Activated CD4-positive, alpha-beta T cell treated with anti-CD3 and anti-CD28 coated beads, Interleukin-2, amount 10 ng/mL, durations not matched to agents 24 days and 14 days (primary cell): ENCODE data around the gene ICAM4. TPM values are rescaled to one million over a fixed set of nuclear protein-coding genes. Genes with fewer than 3 reads are reported as not detected.
A peak's percentile ranks its signal among the peaks of the same experiment; 100 is the strongest.

Experiments
- DNase-seq: peaks from one replicate; pipeline ENCODE4 v3.0.0; 2022
- H3K27ac Mint-ChIP-seq: one replicate; pipeline ENCODE4 v1.8.0; 2022; ENCODE audit warnings: mild to moderate bottlenecking, mixed read lengths
- H3K27me3 Mint-ChIP-seq: one replicate; pipeline ENCODE4 v1.8.0; 2022; ENCODE audit warnings: mixed read lengths
- H3K36me3 Mint-ChIP-seq: one replicate; pipeline ENCODE4 v1.8.0; 2022; ENCODE audit warnings: low read depth, mild to moderate bottlenecking, mixed read lengths
- H3K4me1 Mint-ChIP-seq: one replicate; pipeline ENCODE4 v1.8.0; 2021; ENCODE audit warnings: mixed read lengths
- H3K4me3 Mint-ChIP-seq: one replicate; pipeline ENCODE4 v1.8.0; 2022; ENCODE audit warnings: mild to moderate bottlenecking, moderate library complexity, mixed read lengths
- H3K9me3 Mint-ChIP-seq: one replicate; pipeline ENCODE4 v1.8.0; 2021; ENCODE audit warnings: mixed read lengths
- intact Hi-C: fragments of 100-400 bp; cut with micrococcal nuclease; formaldehyde crosslinking; loops from one replicate; pipeline ENCODE4 v1.15.1; 2023
- total RNA-seq: library from RNA; stranded (reverse); gene quantifications from 2 replicates; pipeline ENCODE4 v1.2.3, GENCODE V29; 2022

Gene ICAM4
- total RNA-seq, 1 donor from 2014 or later, result 0.79 TPM

- peak overlapping the region; percentile 88 for H3K4me3 Mint-ChIP-seq
- H3K36me3 Mint-ChIP-seq, result peaks cover 11% of the 10 kb centered on the region
- no peaks in the 10 kb centered on the region for H3K9me3 Mint-ChIP-seq
- peaks cover 70% of the 10 kb centered on the region for H3K4me1 Mint-ChIP-seq
- peak; percentile 88 for DNase-seq
- H3K27ac Mint-ChIP-seq, result peak overlapping the region; percentile 78
- intact Hi-C loops, result loop anchor here (1.0 to 5.0 kb wide), 3 partner anchors 21 to 276 kb away; partner anchors contain the start of genes CDKN2D and KRI1
- peaks cover 52% of the 10 kb centered on the region for H3K27me3 Mint-ChIP-seq
These were observed 4.3 kb downstream of the ICAM4 start for GRCh38 chr19:10290876-10291553.

GRCh38 chr19:10291554-10292205 is 4.9 kb downstream of the ICAM4 start:
- peaks cover 63% of the 10 kb centered on the region for H3K4me1 Mint-ChIP-seq
- peak overlapping the region; percentile 88 for H3K4me3 Mint-ChIP-seq
- peaks cover 53% of the 10 kb centered on the region for H3K27me3 Mint-ChIP-seq
- intact Hi-C loops, result loop anchor here (5.0 kb wide), 2 partner anchors 221 to 276 kb away; partner anchors contain the start of genes CDKN2D and KRI1
- H3K36me3 Mint-ChIP-seq, result peaks cover 4% of the 10 kb centered on the region
- H3K9me3 Mint-ChIP-seq, result no peaks in the 10 kb centered on the region
- peak overlapping the region; percentile 43 for H3K27ac Mint-ChIP-seq
- DNase-seq, result no peak

GRCh38 chr19:10292206-10292788 is 5.5 kb downstream of the ICAM4 start:
- Mint-ChIP-seq H3K36me3 (peaks cover 4% of the 10 kb centered on the region), H3K27ac (peak overlapping the region; percentile 43), H3K27me3 (peaks cover 54% of the 10 kb centered on the region), H3K4me1 (peaks cover 59% of the 10 kb centered on the region), H3K4me3 (peak overlapping the region; percentile 88), H3K9me3 (no peaks in the 10 kb centered on the region)
- intact Hi-C loops, result loop anchor here (5.0 kb wide), 2 partner anchors 220 to 275 kb away; partner anchors contain the start of genes CDKN2D and KRI1
- peak; percentile 92 for DNase-seq

DNA sequence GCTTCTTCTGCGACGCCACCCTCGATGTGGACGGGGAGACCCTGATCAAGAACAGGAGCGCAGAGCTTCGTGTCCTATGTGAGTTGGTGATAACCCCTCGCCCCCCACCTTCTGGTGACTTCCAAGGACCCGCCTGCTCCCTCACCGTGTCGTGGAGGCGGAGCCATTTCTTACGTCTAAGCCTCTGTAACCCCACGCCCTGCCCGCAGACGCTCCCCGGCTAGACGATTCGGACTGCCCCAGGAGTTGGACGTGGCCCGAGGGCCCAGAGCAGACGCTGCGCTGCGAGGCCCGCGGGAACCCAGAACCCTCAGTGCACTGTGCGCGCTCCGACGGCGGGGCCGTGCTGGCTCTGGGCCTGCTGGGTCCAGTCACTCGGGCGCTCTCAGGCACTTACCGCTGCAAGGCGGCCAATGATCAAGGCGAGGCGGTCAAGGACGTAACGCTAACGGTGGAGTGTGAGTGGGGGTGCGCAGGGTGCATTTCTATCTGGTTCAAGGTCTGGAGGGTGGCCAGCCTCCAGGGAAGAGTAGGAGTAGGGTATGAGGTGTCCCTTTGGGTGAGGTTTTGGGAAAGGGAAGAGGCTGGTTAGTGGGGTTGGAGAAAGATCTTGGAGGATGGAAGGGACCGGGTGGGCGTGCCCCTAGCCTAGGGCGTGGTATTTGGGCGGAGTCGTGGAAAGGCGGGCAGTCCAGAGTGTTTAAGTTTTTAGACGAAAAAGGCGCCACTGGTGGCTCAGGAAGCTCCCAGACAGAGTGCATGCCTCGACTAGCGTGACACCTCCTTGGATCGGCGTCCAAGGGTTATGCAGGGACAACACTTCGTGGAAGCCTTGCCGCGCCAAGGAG is 6.3 kb downstream of the ICAM4 start:
- no peaks in the 10 kb centered on the region for H3K9me3 Mint-ChIP-seq
- peak overlapping the region; percentile 31 for H3K27ac Mint-ChIP-seq
- H3K36me3 Mint-ChIP-seq, result peaks cover 4% of the 10 kb centered on the region
- H3K4me1 Mint-ChIP-seq, result peaks cover 52% of the 10 kb centered on the region
- intact Hi-C loops, result loop anchor here (5.0 kb wide), 2 partner anchors 219 to 274 kb away; partner anchors contain the start of genes CDKN2D and KRI1
- peak overlapping the region; percentile 88 for H3K4me3 Mint-ChIP-seq
- DNase-seq, result peak; percentile 69
- peaks cover 51% of the 10 kb centered on the region for H3K27me3 Mint-ChIP-seq

GRCh38 chr19:10293637-10294367 is 7.0 kb downstream of the ICAM4 start:
- H3K36me3 Mint-ChIP-seq, result peaks cover 4% of the 10 kb centered on the region
- no peak overlapping the region for H3K4me3 Mint-ChIP-seq
- no peak overlapping the region for H3K27ac Mint-ChIP-seq
- peaks cover 47% of the 10 kb centered on the region for H3K4me1 Mint-ChIP-seq
- no peak for DNase-seq
- no peaks in the 10 kb centered on the region for H3K9me3 Mint-ChIP-seq
- intact Hi-C loops, result loop anchor here (5.0 kb wide), 2 partner anchors 218 to 273 kb away; partner anchors contain the start of genes CDKN2D and KRI1
- H3K27me3 Mint-ChIP-seq, result peaks cover 46% of the 10 kb centered on the region

- H3K27ac Mint-ChIP-seq, result peak overlapping the region; percentile 34
- peaks cover 4% of the 10 kb centered on the region for H3K36me3 Mint-ChIP-seq
- DNase-seq, result peak; percentile 66
- peak overlapping the region; percentile 89 for H3K4me3 Mint-ChIP-seq
- H3K9me3 Mint-ChIP-seq, result no peaks in the 10 kb centered on the region
- peaks cover 44% of the 10 kb centered on the region for H3K27me3 Mint-ChIP-seq
- intact Hi-C loops, result loop anchor here (5.0 kb wide), 2 partner anchors 218 to 273 kb away; partner anchors contain the start of genes CDKN2D and KRI1
- H3K4me1 Mint-ChIP-seq, result peaks cover 42% of the 10 kb centered on the region
These were observed 7.6 kb downstream of the ICAM4 start for GRCh38 chr19:10294368-10294697.

- Mint-ChIP-seq H3K4me1 (peaks cover 37% of the 10 kb centered on the region), H3K4me3 (peak overlapping the region; percentile 89), H3K9me3 (no peaks in the 10 kb centered on the region), H3K27me3 (peaks cover 46% of the 10 kb centered on the region), H3K36me3 (peaks cover 4% of the 10 kb centered on the region), H3K27ac (peak overlapping the region; percentile 81)
- intact Hi-C loops, result loop anchor here (1.0 kb wide), 1 partner anchor 9 kb away; the partner anchor contains the start of gene ICAM4
- DNase-seq, result peak; percentile 93
These were observed 8.6 kb downstream of the ICAM4 start for GRCh38 chr19:10295305-10295846.

DNA sequence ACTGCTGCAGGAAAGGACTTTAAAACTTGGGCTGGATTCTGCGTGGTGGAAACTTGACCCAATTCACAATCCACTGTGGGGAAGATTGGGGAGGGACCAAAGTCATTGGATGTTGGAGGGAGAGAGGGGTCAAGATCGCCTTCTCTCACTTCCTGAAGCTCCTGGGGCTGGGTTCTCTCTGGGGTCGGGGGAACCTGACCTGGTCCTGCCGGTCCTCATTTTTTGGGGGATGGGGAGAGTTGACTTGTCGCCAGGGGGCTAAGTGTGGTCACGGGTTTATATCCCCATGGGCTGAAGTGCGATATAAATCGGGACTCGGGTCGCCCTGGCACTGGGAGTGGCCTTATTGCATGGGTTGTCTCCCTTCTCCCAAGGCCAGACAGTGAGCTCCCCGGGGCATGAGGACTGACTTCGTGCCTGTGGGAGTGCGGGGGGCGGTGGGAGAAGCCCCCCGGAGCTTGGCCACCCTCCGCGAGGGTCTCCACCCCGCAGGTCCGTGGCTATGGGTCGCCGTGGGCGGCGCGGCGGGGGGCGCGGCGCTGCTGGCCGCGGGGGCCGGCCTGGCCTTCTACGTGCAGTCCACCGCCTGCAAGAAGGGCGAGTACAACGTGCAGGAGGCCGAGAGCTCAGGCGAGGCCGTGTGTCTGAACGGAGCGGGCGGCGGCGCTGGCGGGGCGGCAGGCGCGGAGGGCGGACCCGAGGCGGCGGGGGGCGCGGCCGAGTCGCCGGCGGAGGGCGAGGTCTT is 9.3 kb downstream of the ICAM4 start:
- intact Hi-C loops, result loop anchor here (1.0 kb wide), 1 partner anchor 10 kb away; the partner anchor contains the start of gene ICAM4
- no peaks in the 10 kb centered on the region for H3K9me3 Mint-ChIP-seq
- peaks cover 31% of the 10 kb centered on the region for H3K4me1 Mint-ChIP-seq
- H3K27me3 Mint-ChIP-seq, result peaks cover 39% of the 10 kb centered on the region
- peak overlapping the region; percentile 81 for H3K27ac Mint-ChIP-seq
- peak overlapping the region; percentile 89 for H3K4me3 Mint-ChIP-seq
- H3K36me3 Mint-ChIP-seq, result peaks cover 4% of the 10 kb centered on the region
- DNase-seq, result no peak

DNA sequence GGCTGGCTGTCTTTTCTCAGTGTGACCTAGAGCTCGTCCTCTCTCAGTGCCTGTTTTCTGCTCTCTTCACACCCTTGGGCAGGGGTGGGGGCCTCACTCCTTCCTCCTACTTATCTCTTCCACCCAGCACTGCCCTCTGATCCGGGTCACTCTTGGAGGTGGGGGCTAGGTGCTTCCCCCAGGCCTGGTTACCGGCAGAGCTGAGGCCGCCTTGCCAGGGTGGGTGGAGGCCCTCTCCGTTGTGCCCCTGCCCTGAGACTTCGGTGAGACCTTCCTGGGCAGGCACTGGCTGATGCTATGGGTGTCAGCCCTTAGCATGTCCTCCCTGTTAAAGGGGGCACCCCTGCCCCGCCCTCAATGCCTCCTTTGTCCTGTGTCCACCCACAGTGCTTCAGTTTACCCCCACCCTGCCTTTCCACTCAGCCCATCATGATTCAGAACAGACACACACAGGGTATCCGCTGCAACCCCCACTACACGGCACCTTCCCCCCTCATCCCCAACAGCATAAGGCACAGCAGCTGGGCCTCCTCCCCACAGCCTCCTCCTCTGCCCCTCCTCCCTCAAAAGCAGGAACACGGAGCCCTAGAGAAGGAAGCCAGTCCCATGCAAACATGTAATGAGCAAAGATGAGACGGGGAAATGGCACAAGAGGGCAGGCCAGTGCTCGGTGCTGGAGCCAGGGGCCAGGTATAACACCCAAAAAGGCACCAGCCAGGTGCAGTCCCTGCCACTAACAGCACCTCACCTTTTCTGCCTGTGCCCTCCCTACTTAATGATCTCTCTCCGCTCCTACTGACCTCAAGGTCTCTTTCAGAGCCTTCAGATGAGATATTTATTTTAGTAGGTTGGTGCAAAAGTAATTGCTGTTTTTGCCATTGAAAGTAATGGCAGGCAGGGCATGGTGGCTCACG is 13.0 kb downstream of the ICAM4 start:
- no peak for DNase-seq
- Mint-ChIP-seq H3K9me3 (no peaks in the 10 kb centered on the region), H3K4me1 (peaks cover 18% of the 10 kb centered on the region), H3K36me3 (peaks cover 5% of the 10 kb centered on the region), H3K27me3 (peaks cover 19% of the 10 kb centered on the region), H3K27ac (no peak overlapping the region), H3K4me3 (no peak overlapping the region)
- intact Hi-C loops, result no loop called here

- intact Hi-C loops, result no loop called here
- no peak for DNase-seq
- H3K27ac Mint-ChIP-seq, result no peak overlapping the region
- peaks cover 14% of the 10 kb centered on the region for H3K4me1 Mint-ChIP-seq
- no peaks in the 10 kb centered on the region for H3K9me3 Mint-ChIP-seq
- H3K27me3 Mint-ChIP-seq, result peaks cover 5% of the 10 kb centered on the region
- H3K4me3 Mint-ChIP-seq, result no peak overlapping the region
- H3K36me3 Mint-ChIP-seq, result peaks cover 3% of the 10 kb centered on the region
These were observed 18.5 kb downstream of the ICAM4 start for GRCh38 chr19:10305139-10305806.

DNA sequence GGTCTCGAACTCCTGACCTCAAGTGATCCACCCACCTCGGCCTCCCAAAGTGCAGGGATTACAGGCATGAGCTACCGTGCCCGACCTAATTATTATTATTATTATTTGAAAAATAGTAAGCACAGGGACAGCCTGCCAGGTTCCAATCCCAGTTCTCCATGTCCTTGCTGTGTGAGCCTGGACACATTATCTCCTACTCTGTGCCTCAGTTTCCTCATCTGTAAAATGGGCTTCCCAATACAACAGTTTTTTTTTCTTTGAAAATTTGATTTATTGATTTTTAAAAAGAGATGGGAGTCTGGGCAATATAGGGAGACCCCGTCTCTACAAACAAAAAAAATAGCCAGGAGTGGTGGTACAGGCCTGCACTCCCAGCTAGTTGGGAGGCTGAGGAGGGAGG is 19.6 kb downstream of the ICAM4 start:
- no peaks in the 10 kb centered on the region for H3K9me3 Mint-ChIP-seq
- no peak for DNase-seq
- no peak overlapping the region for H3K4me3 Mint-ChIP-seq
- H3K27ac Mint-ChIP-seq, result no peak overlapping the region
- intact Hi-C loops, result no loop called here
- peaks cover 3% of the 10 kb centered on the region for H3K36me3 Mint-ChIP-seq
- peaks cover 3% of the 10 kb centered on the region for H3K27me3 Mint-ChIP-seq
- peaks cover 14% of the 10 kb centered on the region for H3K4me1 Mint-ChIP-seq
